ENCODE measurements around the gene PTPRM.
"Not testable (repeated sequence)": the region's sequence is repeated elsewhere in the genome, so short reads cannot be mapped to it uniquely, and the experiment has no call there.

Gene PTPRM

DNA sequence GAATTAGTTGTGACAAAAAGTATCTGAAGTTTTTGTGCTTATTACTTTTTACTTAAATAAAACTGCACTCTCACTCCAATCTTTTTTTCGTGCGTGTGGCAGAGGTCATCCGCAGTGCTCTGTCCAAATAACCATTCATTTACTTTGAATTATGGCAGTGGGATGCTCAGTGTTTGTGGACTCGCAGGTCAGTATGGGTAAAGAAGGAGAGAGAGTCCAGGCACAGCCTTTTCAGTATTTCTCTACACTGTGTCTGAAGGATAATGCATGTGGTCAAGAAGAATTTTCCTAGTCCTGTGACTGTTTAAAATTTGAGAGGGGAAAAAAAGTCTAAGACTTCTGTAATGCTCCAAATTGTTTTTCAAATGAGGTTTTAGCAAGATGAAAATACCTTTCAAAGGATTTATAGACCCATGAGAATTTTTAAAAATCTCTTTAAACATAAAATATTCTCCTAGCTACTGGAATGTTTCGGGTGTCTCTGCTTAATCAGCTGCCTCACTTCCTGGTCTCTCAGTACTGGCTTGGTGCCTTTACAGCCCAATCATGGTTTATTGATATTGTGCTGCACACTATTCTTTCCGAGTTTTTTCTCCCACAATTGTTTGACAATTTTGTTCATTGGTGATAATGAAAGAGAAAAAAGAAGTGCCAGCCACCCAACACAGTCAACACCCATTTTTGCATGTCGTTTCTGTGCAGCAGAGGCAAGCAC lies 453.2 kb downstream of the PTPRM start:
- DNase-seq = no peak

- no peak for DNase-seq
Measured at GRCh38 chr18:8029061-8029460, 461.9 kb downstream of the PTPRM start.

- DNase-seq = no peak
Measured at GRCh38 chr18:8029731-8030130, 462.6 kb downstream of the PTPRM start.

DNA sequence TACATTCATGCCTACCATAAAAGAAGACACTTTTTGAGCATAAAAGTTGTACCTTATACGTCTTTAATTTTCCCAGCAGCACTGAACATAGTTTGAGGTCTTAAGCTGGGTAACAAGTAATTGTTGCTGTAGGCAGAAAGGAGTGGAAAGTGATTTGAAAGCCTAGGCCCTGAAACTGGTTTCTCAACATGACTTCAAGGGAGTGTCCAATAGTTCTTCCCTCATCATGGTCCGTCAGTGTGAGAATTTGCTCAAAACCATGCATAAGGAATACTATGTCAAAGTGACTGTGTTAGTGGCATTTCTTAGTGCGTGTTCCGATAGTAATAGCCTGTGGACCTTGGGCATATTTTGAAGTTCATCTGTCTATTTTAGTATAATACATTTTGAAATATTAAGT lies 463.1 kb downstream of the PTPRM start:
- no peak for DNase-seq

DNA sequence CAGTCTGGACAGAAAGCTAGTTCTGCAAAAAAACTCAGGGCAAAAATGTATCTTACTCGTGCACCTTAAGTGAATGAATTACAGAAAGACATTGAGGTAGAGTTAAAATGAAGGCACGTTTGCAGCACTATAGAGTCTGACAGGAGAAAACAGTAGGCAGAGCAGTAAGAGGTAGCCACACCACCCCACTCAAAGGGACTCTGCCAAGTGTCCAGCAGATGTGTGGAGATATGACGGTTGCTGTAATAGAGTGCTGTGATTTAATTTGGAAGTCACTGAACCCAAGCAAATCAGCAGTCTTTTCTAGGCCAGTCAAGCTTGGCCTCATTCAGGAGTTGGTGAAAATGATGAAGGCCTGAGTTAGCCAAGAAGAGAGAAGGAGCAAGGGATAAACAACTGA lies 464.4 kb downstream of the PTPRM start:
- no peak for DNase-seq

DNA sequence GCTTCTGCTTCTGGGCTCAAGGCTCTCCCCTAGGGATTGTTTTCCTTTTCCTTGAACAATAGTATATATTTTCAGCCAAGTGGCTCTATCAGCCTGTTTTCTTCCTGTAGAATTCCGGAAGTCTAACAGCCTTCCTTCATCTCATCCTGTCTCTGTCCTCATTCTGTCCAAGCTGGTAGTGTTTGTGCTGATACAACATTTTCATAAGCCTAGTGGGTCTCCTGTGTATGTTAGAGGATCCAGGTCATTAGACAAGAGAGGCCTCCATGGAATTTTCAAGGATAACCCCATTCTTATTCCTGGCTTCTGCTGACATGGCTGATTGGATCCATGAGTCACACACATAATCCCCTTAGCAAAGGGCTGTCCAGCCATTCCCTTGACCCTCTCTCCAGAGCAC lies 467.6 kb downstream of the PTPRM start:
- DNase-seq = no peak

DNA sequence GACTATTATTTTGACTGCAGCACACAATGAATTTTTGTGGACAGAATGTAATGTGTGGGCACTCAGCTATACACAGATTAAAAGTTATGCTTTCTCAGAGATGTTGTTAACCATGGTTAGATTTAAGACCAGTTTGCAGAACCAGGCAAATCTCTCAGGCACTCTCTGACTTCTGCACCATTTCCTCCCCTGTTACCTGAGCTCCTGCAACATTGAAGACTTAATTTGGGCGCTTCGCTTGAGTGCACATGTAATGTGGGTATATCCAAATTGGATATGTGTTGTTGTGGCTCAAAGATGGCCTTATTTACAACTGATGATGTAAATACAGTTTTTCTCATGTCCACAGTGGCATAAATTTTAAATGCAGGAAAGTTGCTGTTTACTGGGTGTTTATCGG lies 469.4 kb downstream of the PTPRM start:
- no peak for DNase-seq

DNA sequence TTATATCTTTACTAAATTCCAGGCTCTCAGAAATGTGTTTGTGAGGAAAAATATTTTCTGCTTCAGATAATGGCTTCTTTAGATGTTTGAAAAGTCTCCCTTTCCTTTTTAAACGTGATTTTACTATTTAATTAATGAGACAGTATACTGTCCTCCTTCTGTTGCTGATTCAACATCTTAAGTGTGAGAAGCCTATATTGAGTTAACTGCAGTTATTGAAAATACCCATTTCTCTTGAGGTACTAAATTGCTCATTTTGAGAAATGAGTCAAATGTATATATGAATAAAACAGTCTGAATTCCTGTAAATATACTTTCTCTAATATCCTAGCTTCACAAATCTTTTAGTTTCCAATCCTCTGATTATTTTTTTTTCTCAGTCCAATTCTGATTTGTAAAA lies 470.2 kb downstream of the PTPRM start:
- no peak for DNase-seq

- no peak for DNase-seq
Measured at GRCh38 chr18:8040021-8040420, 472.9 kb downstream of the PTPRM start.

DNA sequence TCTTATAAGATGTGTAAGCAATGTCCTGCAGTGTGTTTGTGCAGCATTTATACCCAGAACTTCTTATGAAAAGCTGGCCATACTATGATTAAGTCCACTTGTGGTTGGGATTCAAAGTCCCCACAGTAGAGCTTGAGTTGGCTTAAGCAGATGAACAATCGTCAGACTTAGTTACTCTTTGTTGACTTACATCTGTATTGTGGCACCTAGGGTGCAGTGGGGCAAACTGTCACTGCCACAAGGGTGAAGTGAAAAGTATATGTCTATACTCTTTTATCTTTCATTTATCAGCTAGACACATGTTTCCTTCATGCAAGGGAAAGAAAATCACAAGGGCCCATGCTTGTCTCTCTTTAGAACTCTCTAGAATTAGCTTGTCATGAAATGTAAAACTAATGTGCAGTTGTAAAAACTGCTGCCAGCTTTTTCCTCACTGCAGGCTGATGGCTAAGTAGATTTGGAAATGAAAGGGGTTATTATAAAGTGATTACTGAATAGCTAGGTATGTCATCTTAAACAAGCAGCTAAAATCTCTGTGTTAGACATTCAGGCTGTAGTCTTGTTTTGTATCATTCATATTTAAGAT lies 474.5 kb downstream of the PTPRM start:
- no peak for DNase-seq

- no peak for DNase-seq
Measured at GRCh38 chr18:8044004-8044403, 476.9 kb downstream of the PTPRM start.

DNA sequence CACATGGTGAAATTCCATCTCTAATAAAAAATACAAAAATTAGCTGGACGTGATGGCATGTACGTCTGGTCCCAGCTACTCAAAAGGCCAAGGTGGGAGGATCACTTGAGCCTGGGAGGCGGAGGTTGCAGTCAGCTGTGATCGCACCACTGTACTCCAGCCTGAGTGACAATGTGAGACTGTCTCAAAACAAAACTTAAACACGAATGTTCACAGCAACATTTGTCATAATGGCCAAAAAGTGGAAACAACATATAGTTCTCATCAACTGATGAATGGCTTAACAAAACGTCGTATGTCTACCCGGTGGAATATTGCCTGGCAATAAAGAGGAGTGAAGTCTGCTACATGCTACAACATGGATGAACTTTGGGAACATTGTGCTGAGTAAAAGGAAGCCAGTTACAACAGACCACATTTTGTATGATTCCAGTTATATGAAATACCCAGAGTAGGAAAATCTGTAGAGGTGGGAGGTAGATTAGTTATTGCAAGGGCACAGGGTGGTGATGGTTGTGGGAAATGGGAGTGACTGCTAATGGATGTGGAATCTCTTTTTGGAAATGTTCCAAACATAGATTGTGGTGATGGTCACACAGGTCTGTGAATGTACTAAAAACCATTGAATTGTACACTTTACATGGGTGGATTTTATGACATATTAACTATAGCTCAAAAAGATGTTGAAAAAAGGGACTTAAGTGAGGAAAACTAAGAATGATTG lies 478.2 kb downstream of the PTPRM start:
- no peak for DNase-seq

GRCh38 chr18:8045884-8046281 lies 478.8 kb downstream of the PTPRM start:
- DNase-seq = peak; percentile 57

- no peak for DNase-seq
Measured at GRCh38 chr18:8046441-8046840, 479.3 kb downstream of the PTPRM start.

- DNase-seq = no peak
Measured at GRCh38 chr18:8049147-8049546, 482.0 kb downstream of the PTPRM start.

DNA sequence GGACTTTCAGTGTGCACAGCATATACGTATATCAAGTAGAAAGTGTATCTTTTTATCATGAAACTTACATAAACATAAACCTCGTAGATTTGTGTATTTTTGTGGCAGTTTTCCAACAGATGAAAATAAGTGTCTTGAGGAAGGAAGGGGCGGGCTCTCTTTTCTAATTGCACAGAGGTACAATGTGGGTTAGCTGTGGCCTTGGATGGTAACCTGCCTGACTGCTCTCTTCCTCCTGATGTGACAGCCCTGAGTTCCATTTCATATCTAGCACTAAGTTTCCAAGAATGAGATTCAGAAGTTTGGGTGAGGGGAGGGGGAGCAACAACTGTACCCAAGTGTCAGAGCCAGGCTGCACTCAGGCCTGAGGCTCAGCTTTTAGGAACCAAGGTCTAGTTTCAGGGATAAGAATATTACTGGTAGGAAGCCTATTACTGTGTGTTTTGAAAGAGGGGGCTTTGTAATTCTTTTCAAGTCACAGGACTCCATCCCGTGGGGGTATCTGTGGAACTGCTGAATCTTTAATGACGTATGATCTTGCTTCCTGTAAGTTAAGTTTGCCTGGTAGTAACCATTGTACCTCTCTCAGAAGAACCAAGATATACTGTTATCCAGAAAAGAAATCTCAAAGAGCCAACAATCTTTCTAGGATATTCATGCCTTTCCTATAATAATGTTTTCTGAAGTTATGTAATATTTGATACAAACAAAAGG lies 483.7 kb downstream of the PTPRM start:
- no peak for DNase-seq

- DNase-seq = no peak
Measured at GRCh38 chr18:8051453-8051852, 484.3 kb downstream of the PTPRM start.

DNA sequence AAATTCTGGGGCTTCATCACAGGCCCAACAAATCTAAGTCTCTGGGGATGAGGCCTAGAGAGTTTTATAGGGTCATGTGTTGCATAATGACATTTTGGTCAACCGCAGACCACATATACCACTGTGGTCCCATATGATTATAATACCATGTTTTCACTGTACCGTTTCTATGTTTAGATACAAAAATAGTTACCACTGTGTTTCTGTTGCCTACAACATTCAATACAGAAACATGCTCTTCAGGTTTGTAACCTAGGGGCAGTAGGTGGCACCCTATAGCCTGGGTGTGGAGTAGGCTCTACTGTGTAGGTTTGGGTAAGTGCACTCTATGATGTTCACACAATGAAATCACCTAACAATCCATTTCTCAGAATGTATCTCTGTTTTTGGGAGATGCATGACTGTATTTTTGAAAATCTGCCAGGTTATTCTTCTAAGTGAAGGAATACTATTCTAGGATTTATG lies 485.2 kb downstream of the PTPRM start:
- DNase-seq = no peak

DNA sequence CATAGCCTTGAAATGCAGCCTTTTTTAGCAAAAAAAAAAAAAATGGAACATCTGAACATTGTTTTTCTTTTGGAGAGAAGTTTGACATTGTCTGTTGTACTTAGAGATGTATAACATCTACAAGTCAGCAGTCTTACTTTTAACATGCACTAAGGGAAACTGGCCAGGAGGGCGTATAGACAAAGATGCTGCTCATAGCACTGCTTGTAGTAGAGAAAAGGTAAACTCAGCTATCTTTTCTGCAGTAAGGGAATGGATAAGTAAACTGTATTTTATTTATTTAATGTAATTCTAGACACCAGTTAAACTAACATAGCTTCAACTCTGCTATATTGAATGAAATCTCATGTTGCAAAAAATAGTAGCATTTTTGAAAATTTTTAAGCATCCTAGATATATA lies 489.6 kb downstream of the PTPRM start:
- no peak for DNase-seq

- DNase-seq = not testable (repeated sequence)
Measured at GRCh38 chr18:8063152-8063551, 496.0 kb downstream of the PTPRM start.

DNA sequence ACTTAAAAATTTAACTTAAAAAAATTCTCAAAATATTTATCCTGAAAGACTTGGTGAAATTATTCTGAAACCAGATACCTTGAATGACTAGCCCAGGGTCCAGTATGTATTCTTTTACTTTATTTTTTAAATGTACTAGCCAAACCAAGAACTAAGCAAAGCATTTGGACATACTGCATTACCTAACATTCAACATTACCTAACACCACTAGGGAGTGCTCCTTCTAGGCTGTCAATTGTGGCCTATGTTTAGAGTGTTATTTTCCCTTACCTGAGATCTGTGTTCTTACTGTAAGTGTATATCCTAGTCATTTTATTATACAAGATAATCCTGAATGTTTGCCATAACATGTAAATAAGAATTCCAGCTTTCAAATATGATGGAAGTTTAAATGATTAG lies 496.6 kb downstream of the PTPRM start:
- DNase-seq = no peak

GRCh38 chr18:8065284-8065683 lies 498.2 kb downstream of the PTPRM start:
- DNase-seq = no peak

DNA sequence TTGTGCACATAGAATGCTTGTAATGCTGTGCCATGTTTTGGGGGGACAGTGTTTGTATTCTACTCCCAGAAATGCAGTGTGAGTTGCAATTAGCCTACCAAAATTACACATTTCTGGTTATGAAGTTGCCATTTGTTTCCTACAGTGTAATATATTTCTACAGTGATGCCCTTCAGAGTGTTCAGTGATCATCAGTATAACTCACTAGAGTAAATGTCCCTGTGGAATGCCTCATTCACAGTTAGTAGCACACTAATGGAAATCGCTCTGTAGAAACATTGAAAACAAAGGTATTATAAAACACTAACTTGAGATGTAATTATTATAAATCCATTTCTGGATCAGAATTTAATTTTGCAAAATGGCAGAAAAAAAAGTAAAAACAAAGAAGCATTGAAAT lies 498.7 kb downstream of the PTPRM start:
- DNase-seq = no peak

- no peak for DNase-seq
Measured at GRCh38 chr18:8069708-8070107, 502.6 kb downstream of the PTPRM start.

Data from stimulated activated CD4-positive, alpha-beta T cell treated with anti-CD3 and anti-CD28 coated beads, Interleukin-1b, Interleukin-23, amount 100 ng/mL, for 48 hours (primary cell).